ENCODE results near the gene PLEKHM3.
A peak's percentile ranks its signal among the peaks of the same experiment; 100 is the strongest.
"Not testable (repeated sequence)": the region's sequence is repeated elsewhere in the genome, so short reads cannot be mapped to it uniquely, and the experiment has no call there.

PLEKHM3 gene

GRCh38 chr2:207815254-207815653 lies 210.1 kb downstream of the PLEKHM3 start:
- no peak for DNase-seq

- DNase-seq, result no peak
These were observed 211.4 kb downstream of the PLEKHM3 start for GRCh38 chr2:207813942-207814341.

GRCh38 chr2:207813221-207813916 lies 212.0 kb downstream of the PLEKHM3 start:
- no peak for DNase-seq

- no peak for DNase-seq
These were observed 212.6 kb downstream of the PLEKHM3 start for GRCh38 chr2:207812726-207813080.

GRCh38 chr2:207812058-207812725 lies 213.1 kb downstream of the PLEKHM3 start:
- peak in 2 of 3 donors; percentile 20 to 43 for DNase-seq

GRCh38 chr2:207811658-207812057 lies 213.7 kb downstream of the PLEKHM3 start:
- not testable (repeated sequence) for DNase-seq

- DNase-seq, result no peak
These were observed 215.0 kb downstream of the PLEKHM3 start for GRCh38 chr2:207810200-207810788.

- no peak for DNase-seq
These were observed 217.2 kb downstream of the PLEKHM3 start for GRCh38 chr2:207808119-207808518.

- DNase-seq, result peak; percentile 18 to 47 (median 44)
These were observed 217.8 kb downstream of the PLEKHM3 start for GRCh38 chr2:207807516-207807915.

GRCh38 chr2:207805566-207806226 lies 219.6 kb downstream of the PLEKHM3 start:
- no peak for DNase-seq

- DNase-seq, result no peak
These were observed 222.7 kb downstream of the PLEKHM3 start for GRCh38 chr2:207802650-207803049.

GRCh38 chr2:207801259-207801658 lies 224.1 kb downstream of the PLEKHM3 start:
- DNase-seq, result no peak

GRCh38 chr2:207796585-207797350 lies 228.6 kb downstream of the PLEKHM3 start:
- DNase-seq, result no peak

GRCh38 chr2:207792244-207792785 lies 233.0 kb downstream of the PLEKHM3 start:
- DNase-seq, result peak; percentile 68 to 80 (median 78)

GRCh38 chr2:207791579-207792243 lies 233.6 kb downstream of the PLEKHM3 start:
- peak in 1 of 3 donors; percentile 18 for DNase-seq

- DNase-seq, result no peak
These were observed 234.4 kb downstream of the PLEKHM3 start for GRCh38 chr2:207790898-207791297.

GRCh38 chr2:207787800-207788199 lies 237.5 kb downstream of the PLEKHM3 start:
- DNase-seq, result no peak

GRCh38 chr2:207787017-207787416 lies 238.3 kb downstream of the PLEKHM3 start:
- DNase-seq, result peak; percentile 33 to 62 (median 48)

- DNase-seq, result no peak
These were observed 240.4 kb downstream of the PLEKHM3 start for GRCh38 chr2:207784898-207785297.

- DNase-seq, result no peak
These were observed 241.8 kb downstream of the PLEKHM3 start for GRCh38 chr2:207783514-207783913.

GRCh38 chr2:207782238-207783030 lies 242.9 kb downstream of the PLEKHM3 start:
- DNase-seq, result no peak

Data from suppressor macrophage treated with lipopolysaccharide for 1 hour (primary cell).